ENCODE data around the gene PPL.
A peak's percentile ranks its signal among the peaks of the same experiment; 100 is the strongest.
"Not testable (repeated sequence)": the region's sequence is repeated elsewhere in the genome, so short reads cannot be mapped to it uniquely, and the experiment has no call there.

PPL gene

DNA sequence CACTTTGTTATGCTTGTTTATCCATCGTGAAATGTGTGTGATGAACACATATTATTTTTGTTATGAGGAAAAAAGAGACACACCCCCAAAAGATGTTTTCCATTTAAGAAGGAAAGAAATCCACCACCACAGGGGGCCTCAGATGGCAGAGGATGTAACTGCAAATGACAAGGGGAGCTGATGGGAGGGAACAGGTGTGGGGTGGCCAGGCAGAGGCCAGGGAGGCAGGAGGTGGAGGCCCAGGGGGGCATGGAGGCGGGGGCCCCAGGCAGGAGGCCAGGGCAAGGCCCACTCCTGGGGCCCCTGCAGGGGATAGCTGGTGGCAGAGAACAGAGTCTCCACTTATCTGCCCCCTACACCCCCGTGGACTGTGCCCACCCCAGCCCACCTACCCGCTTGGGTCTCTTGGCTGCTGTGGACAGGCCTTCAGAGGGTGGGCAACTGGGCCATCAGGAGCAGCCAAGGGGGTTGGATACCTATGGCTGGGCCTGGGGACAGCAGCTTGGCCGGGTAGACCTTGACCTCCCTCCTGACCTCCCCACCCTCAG is 28.0 kb downstream of the PPL start:
- DNase-seq = no peak

- DNase-seq = no peak
Measured at GRCh38 chr16:4904942-4905615, 31.9 kb downstream of the PPL start.

- DNase-seq = no peak
Measured at GRCh38 chr16:4904108-4904941, 32.6 kb downstream of the PPL start.

GRCh38 chr16:4902038-4902437 is 34.9 kb downstream of the PPL start:
- no peak for DNase-seq

DNA sequence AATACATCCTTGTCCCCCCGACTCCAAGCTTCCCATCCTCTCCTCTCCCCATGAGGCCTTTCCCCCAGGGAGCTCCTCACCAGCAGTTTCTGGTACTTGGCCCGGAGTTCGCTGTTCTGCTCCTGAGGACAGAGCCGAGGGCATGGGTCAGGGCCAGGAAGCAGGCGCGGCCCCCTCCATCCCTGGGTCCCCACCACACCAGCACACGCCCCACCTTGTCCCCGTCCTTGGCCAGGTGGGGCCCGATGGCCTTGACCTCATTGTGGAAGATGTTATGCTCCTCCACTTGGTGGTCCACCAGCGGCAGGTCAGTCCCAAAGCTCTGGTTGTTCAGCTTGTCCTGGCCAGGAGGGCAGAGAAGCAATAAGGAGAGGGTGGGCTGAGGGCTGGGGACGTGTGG is 36.2 kb downstream of the PPL start:
- no peak for DNase-seq

DNA sequence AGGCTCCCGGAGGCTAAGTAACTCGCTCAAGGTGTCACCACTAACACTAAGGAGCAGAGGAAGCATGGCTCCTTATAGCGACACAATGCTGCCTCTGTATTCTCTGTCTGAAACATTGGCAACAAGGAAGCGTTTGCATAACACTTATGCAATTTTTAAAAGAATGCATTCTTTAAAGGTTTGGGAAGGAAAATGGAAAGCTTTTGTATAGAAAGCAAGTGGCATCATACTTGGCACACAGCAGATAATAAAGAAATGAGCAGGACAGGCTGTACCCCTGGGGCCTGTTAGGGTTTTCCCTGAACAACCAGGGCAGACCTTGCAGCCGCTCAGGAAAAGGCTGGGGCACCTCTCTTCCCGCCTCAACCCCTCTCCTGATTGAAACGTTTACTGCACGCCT is 36.9 kb downstream of the PPL start:
- DNase-seq = no peak

DNA sequence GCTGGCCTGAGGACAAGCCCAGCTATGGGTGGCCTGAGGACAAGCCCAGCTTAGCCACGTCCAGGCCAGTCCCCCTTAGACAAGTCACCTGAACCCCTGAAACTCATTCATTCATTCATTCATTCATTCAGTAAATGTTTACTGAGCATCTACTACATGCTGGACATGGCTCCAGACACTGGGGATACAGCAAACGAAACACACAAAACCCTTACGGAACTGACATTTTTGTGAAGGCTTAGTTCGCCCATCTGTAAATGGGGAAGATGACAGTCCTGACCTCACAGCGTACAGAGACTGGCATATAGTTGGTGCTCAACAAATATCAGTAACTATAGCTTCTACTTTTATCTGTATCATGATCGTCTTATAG is 37.5 kb downstream of the PPL start:
- no peak for DNase-seq

DNA sequence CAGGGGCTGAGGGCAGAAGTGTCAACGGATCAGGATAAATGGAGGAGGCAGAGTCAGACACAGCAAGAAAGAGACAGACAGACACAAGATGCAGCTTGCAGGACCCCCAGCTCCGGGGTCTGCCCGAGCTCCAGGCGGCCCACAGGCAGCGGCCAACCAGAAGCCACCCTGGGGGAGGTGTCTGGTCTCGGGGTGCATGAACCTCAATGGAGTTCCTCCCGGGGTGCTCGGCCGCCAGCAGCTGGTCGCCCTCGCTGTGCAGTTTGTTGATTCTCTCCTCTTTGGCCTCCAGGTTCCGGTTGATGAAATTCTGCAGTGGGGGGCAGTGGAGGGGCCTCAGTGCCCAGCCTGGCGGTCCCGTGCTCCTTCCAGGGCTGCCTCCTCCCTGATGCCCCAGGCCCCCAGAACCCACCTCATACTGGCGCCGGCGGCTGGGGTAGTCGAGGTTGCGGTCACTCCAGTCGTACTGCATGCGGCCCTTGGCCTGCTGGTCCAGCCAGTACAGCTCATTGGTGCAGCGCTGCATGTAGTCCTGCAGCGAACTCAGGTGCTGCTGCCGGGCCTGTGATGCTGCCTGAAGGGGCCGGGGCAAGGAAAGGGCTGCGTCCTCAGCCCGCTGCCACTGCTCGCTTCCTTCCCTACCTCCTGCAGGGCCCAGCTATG is 38.0 kb downstream of the PPL start:
- DNase-seq = no peak

DNA sequence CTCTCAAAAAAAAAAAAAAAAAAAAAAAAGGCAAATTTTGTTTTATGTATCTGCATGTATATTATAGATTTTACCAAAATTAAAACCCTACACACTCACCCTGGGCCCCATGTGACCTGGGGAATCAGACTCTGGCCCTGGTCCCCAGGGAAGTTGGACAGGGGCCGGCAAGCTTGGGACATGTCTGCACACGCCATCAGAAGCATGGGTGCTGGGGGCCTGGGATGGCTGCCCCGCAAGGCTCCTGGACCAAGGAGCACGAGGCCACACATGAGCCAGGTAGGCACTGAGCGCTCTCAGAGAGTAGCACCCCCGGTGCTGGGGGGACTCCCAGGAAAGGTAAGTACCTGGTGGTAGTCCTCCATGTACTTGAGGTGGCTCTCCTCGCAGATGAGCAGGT is 39.6 kb downstream of the PPL start:
- DNase-seq = no peak

- not testable (repeated sequence) for DNase-seq
Measured at GRCh38 chr16:4896761-4897160, 40.2 kb downstream of the PPL start.

GRCh38 chr16:4895366-4895765 is 41.6 kb downstream of the PPL start:
- DNase-seq = no peak

DNA sequence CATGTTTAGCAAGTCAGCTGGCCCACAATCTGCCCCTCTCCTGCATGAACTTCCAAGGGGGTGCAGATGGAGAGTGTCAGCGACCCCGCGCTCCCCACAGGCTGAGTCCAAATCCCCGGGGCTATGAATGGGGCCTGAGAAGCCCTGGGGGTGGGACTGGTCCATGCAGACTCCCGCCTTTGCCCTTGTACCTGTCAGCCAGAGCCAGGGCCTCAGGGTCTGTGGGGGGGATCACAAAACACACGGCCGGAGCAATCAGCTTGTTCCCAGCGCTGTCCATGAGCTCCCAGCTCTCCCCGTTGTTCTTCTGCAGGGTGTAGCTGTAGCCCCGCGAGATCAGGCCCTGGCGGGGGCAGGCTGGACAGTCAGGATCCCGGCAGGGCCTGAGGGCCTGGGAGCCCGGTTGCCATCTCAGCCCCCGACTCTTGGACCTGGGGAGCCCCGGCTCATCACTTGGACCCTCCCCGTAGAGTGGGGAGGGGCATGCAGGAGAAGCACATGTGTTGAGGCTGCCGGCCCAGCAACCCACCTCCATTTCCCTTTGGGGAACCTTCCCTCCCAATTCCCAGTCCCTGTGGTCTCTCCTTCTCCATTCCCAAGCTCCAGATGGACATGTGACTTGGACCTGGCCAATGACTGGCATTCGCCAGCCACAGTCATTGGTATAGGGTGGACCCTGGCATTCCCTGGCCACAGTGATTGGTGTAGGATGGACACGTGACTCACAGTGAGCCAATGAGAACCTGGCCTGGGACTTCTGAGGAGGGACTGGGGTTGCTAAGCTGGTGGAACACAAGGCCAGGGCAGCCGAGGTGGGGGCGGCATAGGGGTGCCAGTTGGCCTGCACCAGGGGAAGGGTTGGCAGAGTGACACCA is 42.4 kb downstream of the PPL start:
- no peak for DNase-seq

DNA sequence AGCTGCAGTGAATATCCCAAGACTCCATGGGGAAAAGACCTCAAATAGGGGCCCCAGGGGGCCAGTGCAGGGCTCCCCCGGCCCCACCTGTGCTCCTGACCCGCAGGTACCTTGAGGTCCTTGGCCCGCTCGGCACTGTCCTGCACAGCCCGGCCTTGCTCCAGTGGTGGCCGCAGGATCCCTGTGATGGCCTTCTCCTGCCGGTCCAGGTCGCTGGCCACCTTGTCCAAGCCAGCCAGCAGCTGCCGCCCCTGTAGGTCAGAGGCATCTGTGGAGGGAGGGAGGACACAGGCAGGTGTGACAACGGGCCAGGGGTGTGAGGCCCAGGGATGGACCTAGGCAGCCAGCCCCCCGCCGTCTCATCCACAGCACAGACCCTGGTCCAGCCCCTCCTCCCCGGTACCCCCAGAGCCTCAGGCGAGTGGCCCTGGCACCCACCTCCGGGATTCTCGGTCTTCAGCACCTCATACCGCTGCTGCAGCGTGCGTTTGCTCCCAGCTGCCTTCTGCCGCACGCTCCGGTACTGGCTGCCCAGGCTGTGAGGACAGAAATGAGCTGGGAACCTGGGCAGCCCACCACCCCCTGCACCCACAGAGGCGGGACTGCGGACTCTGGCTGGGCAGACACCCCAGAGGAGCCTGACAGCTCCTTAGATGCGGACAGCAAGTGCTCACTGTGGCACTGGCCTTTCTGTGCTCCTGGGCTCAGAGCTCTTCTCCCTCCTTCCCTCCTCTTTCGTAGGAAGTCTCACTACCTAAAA is 43.7 kb downstream of the PPL start:
- DNase-seq = no peak

DNA sequence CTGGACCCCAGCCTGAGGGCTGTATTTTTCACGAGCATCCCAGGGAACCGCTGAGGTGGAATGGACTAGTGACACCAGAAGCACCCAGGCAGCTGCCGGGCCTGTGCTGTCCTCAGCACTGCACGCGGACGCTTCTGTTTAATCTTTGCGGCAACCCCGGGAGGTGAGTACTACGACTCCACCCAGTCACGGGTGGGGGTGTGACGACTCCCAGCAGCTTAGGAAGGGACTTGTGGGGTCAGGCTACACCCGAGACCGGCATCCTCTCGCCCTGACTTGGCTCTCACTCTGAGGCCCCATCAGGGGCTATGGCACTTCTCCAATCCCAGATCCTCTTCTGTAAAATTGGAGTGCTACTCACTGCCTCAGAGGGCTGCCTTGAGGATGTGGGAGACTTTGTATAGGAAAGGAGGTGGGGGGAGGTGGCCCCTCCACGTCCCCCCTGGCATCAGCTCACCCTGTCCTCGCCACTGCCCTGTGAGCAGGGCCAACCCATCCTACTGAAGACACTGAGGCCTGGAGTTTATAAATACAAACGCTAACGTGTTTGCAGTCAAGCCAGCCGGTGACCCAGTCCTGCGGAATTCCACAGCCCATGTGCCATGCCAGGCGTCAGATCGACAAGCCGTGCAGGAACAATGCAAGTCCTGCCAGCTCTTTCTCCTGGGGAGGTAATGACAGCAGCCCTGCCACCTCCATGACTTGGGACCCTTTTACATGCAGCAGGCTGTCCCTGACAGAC is 44.4 kb downstream of the PPL start:
- DNase-seq = peak; percentile 64

DNA sequence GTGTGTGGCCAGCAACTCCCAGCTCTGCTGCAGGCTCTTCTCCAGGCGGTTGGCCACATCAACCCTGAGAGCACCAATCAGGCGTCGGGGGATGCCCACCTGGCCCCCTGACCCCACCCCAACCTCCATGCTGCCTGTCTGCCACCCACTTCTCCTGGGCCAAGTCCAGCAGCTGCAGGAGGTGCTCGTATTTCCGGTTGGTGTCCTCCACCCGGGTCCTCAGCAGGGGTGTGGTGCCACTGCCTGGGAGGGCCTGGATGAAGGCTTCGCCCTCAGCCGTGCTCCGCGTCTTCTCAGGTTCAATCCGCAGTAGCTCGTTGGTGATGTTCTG is 45.1 kb downstream of the PPL start:
- no peak for DNase-seq

- no peak for DNase-seq
Measured at GRCh38 chr16:4891097-4891885, 45.7 kb downstream of the PPL start.

DNA sequence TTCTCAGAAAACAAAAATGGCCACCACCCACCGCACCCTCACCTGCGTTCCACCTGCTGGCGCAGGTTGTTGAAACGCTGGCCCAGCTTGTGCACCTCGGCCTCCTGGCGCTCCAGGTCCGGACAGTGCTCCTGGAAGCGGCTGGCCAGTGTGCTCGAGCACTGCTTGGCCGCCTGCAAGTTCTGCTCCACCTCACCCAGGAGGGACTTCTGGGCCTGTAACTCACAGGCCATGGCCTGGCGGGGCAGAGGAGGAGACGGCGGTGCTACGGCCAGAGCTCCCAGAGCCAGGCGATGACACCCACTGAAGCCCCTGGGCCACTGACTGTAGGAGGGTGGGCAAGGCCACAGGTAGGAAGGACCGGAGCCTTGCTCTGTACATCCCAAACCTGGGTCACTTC is 46.3 kb downstream of the PPL start:
- no peak for DNase-seq

DNA sequence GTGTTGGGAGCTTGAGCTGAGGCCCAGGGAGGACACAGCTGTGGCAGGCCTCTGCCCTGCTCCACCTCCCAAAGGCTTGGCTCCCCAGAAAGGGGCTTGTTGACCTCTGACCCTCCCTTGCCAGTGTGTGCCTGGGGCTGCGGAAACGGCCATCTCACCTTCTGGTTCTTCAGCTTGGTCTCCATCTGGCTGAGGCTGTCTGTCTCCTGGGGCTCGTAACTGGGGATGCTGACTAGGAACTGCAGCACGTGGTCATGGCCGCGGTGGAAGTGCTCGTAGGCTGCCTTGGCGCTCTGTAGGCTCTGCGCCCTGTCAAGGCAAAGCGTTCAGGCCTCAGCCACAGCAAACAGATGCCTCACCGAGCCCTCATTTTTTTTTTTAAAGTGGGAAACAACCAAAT is 46.9 kb downstream of the PPL start:
- DNase-seq = no peak

DNA sequence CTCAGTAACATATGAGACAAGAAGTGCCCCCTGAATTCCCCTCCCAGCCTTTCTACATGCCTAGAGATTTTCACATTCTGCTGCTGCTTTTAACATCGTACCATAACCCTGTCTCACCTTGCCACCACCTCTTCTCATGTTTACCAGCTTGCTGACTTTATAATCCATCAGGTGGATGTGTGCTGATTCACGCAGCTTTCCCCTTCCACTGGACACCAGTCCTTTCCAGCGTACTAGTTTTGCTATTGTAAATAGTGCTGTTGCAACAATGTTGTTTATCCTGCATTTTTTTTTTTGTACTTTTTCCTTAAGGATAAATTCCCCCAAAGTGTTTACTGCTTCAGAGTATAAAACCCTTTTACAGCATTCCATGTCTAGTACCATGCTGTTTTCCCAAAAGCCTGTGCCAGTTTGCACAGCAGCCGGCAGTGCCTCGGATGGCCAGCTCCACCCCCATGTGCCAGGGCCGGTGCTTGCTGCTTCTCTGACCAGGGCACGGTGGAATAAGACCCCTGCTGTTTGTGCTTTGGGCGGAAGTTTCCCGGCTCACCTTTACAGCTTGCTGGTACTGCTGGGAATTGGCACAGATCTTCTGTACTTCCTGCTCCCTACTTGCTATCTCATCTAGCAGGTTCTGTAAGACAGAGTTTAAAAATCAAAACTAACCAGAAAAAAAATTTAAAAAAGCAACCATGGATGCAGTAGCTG is 48.4 kb downstream of the PPL start:
- DNase-seq = no peak

DNA sequence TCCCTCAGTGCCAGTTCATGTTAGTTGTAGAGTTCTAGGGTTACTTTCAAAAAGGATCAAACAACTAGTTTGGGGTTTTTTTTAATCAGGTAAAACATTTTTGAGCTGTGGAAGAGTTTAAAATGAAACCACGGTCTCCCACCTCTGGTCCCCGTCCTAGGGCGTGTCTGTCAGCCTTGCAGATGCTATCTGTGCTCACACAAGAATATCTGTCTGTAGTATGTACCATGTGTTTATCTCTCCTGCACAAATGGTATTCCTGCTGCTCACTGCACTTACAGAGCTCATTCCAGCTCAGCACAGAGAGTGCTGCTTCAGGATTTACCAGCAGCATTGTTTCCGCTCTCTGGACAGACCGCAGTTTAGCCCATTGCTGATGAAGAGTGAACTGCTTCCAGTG is 50.8 kb downstream of the PPL start:
- no peak for DNase-seq

Data from femur (tissue), 1 donor.